GM10248 (cell line): ENCODE measurements around the gene MVB12B.

Experiments
- CTCF ChIA-PET: fragments of 300-600 bp; sonication (Branson Sonifier 250); formaldehyde crosslinking; extraction: SDS; loops from one replicate; lab custom pipeline; 2021; ENCODE audit warnings: antibody characterized with exemption; lab: Yijun Ruan, JAX
- POLR2A ChIA-PET: fragments of 350-650 bp; sonication (Branson Sonifier 250); formaldehyde crosslinking; extraction: SDS; loops from one replicate; lab custom pipeline; 2020; ENCODE audit warnings: antibody characterized with exemption; lab: Yijun Ruan, JAX
- DNase-seq: peaks from one replicate; pipeline ENCODE4 v3.0.0; 2012; ENCODE audit errors: extremely low spot score
- CTCF ChIP-seq: IDR thresholded peaks from 2 replicates; pipeline ENCODE4 v1.5.1; 2012; ENCODE audit warnings: mild to moderate bottlenecking, low read depth; ENCODE audit errors: extremely low read depth, missing control alignments, control extremely low read depth

The MVB12B gene

GRCh38 chr9:126361810-126362238, 35.2 kb downstream of the MVB12B start:
- ChIA-PET CTCF (interaction anchor here (1.5 kb wide), 1 partner anchor 130 kb away, joined by 4 read pairs; no protein-coding TSS in a partner anchor), POLR2A (no interaction called here)
- no peak for DNase-seq
- TF ChIP-seq CTCF: no peak

GRCh38 chr9:126363250-126363649, 36.6 kb downstream of the MVB12B start:
- TF ChIP-seq CTCF: no peak
- no peak for DNase-seq
- ChIA-PET POLR2A (no interaction called here), CTCF (no interaction called here)

GRCh38 chr9:126363847-126364671, 37.4 kb downstream of the MVB12B start:
- ChIA-PET POLR2A (no interaction called here), CTCF (interaction anchor here (1.7 kb wide), 1 partner anchor 9 kb away, joined by 3 read pairs; no protein-coding TSS in a partner anchor)
- no peak for DNase-seq
- TF ChIP-seq CTCF: no peak

- POLR2A ChIA-PET: no interaction called here
- DNase-seq: no peak
- CTCF ChIA-PET: interaction anchor here (1.7 kb wide), 1 partner anchor 11 kb away, joined by 3 read pairs; no protein-coding TSS in a partner anchor
These were observed 39.2 kb downstream of the MVB12B start for GRCh38 chr9:126365780-126366179.

GRCh38 chr9:126366366-126367011, 39.9 kb downstream of the MVB12B start:
- DNase-seq: no peak
- TF ChIP-seq CTCF: no peak
- ChIA-PET CTCF (no interaction called here), POLR2A (no interaction called here)

More at GRCh38 chr9:126365780-126366179, 39.2 kb downstream of the MVB12B start:
- TF ChIP-seq CTCF: no peak

GRCh38 chr9:126367139-126367538, 40.5 kb downstream of the MVB12B start:
- no peak for TF ChIP-seq CTCF
- DNase-seq: no peak
- CTCF ChIA-PET: no interaction called here
- POLR2A ChIA-PET: no interaction called here
